Activated CD4-positive, alpha-beta T cell treated with anti-CD3 and anti-CD28 coated beads, Interleukin-2, amount 50 U/mL, for 48 hours (primary cell): ENCODE measurements around the gene BBS9.

Experiments
- DNase-seq, 2 experiments: peaks; one replicate each; pipeline ENCODE4 v3.0.0-alpha.2; 2020

BBS9 gene

DNA sequence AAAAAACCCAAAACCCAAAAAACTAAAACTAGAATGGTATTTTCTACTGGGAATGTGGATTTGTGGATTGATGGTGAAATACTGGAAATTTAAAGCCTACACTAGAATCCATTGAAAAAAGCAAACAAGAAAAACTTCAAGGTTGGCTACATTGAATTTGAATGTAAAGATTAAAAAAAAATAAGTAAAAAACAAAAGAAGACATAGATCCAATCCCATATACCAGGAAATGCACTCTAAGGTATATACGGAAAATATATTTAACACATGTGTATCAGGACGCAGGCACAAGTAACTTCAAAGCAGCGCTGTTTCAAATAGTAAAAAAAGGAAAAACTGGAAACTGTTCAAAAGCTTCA is 754 bp upstream of the BBS9 start:
- DNase-seq = no peak

DNA sequence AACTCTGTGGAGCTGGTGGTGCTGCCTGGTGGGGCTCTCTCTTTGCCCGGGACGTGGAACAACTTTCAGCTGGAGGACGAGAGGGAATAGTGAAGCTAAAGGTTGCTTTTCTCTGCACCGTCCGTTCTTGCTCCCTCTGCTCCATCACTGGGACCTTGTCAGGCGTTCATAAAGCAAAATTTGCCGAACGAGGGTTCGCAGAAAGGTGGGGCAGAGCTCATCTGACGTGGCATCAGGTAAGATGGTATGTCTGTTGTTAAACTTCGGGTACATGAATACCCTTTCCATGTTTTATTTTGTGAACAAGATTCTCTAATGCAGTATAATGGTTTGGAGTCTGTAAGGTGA is 416 bp downstream of the BBS9 start:
- DNase-seq = no peak

DNA sequence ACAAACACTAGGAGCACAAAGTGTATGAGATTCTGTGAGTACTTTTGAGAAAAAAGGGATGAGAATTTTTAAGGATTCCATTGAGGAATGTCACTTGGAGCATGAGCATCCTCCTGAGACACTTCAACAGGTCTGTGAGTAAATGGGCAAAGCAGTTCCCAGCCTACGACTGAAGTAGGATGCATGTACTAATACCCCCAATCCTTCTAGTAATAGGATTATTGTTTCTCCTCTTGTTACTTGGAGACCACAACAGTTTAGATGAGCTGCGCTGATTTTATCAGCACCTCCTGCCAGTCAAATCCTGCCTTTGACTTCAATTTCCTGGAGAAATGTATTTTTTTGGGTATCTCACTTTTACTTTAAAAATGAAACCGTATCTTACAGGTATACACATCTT is 820 bp downstream of the BBS9 start:
- DNase-seq = no peak

DNA sequence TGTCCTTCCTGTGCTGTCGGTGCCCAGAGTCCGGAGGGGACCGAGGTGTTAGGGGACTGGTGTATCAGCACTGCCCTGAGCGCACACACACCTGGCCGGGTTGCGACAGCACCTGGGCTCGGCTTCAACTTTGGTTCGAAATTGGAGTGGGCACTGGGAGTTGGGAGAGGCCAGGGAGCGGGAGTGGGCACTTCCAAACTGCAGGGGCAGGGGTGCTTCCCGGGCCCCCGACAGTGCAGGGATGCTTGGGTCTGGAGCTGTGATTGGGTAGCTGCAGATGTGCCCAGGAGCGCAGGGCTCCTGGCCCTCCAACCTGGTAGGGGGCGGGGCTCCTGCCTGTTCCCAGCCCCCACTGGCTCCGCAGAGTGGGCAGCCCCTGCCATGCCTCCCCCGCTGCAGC is 7.7 kb downstream of the BBS9 start:
- DNase-seq = no peak

DNA sequence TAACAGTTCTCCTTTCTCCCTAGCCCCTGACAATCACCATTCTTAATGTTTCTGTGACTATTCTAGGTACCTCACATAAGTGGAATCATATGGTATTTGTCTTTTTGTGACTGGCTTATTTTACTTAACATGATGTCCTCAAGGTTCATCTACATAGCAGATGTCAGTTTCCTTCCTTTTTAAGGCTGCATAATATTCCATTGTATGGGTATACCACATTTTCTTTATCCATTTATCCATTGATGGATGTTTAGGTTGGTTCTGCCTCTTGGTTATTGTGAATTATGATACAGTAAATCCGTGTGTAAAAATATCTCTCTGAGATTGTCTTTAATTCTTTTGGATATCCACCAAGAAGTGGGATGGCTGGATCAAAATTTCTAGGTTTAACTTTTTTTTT is 13.2 kb downstream of the BBS9 start:
- DNase-seq = no peak

DNA sequence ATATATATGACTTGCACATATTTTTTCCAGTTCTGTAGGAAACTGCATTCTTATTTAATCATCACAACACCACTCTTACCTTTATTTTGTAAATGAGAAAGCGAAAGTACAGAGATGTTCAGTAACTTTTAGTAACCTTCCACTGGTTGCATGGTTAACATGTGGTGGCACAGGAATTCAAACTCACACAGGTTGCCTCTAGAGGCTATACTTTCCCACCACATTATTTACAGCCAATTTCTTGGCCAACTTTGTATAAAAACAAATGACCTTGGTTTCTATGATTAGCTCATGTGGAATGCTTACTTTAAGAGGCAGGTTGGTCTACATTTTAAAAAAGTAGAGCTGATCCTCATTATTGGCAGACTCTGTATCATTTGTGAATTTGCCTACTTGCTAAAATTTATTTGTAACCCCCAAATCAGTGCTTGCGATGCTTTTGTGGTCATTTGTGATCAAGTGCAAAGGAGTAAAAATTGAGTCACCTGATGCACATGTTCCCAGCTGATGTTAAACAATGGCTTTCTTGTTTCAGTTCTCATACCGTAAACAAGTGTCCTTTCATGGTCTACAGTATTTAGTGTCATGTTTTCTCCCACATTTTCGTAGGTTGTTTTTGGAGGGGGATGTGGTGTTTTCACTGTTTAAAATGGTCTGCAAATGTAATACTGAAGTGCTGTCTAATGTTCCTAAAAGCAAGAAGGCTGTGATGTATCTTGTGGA is 14.8 kb downstream of the BBS9 start:
- DNase-seq = no peak

DNA sequence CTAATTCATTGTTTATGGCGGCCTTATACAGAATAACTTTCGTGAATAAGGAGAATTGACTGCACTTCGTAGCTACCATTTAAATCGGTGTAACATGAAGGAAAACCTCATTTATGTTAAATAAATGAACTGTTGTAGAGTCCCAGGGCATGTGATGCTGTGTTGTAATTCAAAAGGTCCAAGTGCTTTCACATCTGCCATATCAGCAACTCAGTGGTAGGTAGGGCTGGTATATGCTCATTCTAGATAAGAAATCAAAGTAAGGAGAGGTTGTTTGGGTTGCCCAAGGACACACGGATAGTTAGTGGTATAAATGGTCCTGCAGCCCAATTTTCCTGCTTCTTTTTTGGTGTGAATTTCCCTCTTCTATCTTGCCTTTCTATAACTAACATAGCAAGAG is 15.8 kb downstream of the BBS9 start:
- DNase-seq = no peak

DNA sequence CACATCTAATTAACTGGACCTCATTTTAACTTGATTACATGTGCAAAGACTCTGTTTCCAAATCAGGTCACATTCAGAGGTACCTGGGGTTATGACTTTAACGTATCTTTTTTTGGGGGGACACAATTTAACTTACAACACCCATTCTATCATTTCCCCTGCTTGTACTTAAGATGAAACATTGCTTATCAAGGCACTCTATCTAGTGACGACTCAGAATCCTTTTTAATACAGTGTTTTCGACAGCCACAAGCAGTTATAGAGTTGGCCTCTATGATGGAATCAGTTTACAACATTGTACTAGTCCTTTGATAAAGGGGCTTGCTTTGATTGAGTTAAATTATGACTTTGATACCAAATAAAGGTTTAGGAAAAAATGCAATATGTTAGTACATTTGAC is 22.7 kb downstream of the BBS9 start:
- DNase-seq = no peak

DNA sequence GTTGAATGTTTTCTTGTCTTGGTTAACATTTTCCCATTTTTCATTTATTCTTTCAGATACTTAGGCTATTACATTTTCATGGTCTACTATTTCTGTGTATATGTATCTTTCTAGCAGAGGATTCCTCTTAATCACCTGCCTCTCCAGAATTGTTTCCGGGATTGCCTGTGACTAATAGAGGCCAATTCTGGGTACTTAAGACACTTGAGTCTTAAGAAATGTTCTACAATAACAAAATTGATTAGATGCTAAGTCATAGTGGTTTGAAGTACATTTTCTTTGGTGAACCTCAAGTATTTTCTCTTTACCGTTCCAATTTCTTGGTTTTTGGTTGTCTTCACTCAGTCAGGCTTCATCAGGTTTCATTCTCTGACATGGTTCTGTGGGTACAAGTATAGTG is 26.4 kb downstream of the BBS9 start:
- DNase-seq = no peak

DNA sequence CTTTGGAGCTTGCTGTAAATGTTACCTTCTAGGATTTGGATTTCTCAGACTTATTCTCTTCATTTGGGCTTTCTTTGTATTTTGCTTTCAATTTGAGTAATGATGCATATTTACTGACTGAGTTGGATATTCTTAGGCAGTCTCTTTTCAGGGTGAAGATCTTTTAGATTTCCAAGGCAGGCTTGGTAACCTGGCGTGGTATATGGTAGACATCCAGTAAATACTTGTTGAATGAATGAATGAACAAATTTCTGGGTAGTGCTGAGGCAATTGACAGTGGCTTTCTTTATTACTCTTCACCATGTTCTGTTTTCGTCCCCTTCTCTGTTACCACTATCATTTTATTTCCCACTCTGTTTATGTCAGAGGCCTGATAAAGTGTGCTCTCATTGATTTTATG is 27.1 kb downstream of the BBS9 start:
- no peak for DNase-seq

DNA sequence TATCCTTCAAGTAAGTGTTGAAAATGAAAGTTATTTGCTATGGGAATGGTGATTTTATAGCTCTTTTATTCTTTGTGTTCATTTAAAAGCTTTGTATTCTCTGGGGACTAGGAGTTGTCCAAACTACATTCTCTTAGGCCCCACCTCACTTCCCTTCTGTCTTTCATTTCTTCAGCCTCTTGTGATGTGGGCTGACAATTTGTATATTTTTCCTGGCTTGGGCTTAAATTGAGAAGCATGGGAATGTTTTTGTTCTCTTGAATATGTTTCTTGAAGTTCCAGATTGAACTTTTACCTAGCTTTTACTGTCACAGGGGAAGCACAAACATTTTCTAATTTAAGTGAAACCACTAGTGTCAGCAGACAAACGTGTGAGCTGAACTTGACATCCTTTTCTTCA is 27.9 kb downstream of the BBS9 start:
- no peak for DNase-seq

DNA sequence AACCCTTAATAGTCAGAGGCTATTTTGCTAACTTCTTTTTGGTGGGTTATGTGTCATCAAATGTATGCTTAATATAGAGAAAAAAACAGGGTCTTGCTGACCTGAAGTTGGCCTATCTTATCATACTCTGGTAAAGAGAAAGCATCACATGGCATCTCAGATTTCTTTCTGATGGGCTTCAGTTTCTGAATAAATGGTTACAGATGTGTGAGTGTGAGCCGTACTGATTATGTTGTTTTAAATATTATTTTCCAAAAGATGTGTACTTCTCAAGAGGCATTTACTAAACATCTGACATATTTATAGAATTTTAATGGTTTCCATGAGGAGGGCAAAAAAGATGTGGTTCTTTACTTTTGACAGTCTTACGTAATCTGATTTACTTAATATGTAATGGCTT is 28.4 kb downstream of the BBS9 start:
- DNase-seq = no peak

DNA sequence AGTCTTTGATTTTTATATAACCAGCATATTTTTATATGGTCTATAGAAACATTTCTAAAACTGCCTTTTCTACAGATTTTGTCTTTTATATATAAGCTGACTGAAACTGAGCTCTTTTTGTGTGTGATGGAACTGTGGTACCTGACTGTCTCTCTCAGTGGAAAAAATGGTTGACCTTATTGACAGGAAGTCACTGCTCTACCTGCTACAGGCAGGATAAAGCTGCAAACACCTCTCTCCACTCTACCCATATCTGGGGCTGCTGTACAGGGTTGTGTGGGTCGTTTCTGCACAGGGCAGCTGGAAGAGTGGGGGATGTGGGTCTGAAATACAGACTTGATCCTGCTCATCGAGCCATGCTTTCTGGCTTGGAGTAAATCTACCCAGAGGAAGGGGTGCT is 48.5 kb downstream of the BBS9 start:
- no peak for DNase-seq

DNA sequence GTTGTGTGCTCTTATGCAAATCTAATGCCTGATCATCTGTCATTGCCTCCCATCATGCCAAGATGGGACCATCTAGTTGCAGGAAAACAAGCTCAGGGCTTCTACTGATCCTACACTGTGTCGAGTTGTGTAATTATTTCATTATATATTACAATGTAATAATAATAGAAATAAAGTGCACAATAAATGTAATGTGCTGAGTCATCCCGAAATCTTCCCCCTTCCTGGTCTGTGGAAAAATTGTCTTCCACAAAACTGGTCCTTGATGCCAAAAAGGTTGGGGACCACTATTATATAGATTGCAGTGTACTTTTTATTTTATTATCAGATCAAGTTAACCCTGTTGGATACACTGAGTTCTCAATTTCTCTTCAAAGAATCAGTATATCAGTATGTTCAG is 50.2 kb downstream of the BBS9 start:
- DNase-seq = no peak

DNA sequence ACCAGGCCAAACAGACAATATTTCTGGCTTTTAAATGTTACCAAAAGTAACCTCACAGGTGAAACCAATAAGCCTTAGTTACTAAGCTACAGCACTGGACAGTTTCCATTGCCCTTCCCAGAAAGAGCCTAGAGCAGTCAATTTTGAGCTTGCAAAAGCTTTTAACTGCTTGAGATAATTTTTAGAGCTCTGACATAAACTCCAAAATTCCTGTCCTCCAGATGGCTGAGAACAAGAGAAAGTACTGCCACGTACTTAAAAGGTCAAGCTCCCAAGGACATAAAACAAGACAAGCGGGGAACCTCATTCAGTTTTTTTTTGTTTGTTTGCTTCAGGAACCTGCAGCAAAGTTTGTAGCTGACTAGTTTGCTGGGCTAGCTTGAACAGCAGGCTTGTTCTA is 54.1 kb downstream of the BBS9 start:
- DNase-seq = no peak

DNA sequence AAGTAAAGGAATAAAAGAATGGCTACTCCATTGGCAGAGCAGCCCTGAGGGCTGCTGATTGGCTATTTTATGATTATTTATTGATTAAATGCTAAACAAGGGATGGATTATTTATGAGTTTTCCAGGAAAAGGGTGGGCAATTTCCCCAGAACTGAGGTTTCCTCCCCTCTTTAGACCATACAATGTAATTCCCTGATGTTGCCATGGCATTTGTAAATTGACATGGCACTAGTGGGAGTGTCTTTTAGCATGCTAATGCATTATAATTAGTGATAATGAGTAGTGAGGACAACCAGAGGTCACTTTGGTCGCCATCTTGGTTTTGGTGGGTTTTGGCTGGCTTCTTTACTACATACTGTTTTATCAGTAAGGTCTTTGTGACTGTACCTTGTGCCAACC is 55.5 kb downstream of the BBS9 start:
- no peak for DNase-seq

DNA sequence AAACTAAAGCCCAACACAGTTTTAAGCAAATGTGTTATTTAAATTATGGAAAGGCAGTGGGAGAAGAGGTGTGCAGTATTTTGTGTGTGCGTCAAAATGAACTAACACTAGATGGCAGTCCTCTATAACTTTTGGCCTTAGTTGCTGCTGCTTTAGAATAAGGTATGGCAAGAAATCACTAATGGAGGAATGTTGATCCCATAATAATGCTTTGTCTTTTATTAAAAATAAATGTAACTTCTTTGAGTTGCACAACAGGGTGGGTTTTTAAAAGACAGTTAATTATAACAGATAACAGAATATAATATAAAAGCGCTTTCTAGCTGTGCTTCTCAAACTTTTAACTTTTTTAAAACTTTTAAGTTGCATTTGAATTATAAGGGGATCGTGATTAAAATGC is 56.4 kb downstream of the BBS9 start:
- no peak for DNase-seq

DNA sequence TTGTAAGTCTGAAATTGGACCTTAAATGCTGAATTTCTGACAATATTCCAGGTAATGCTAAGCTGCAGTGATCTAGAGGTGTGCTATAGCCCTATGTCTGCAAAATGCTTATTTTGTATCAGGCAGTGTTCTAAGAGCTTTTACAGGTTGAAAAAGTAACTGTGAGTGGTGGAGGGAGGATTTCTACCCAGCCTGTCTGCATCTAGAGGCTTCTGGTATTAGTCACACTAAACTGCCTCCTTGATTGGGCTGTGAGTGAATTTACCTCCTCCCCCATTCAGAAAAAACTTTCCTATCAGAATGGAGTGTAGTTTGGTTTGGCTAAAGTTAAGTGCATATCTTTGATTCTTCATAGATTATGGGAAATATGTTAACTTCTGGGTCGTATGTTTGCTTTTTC is 56.8 kb downstream of the BBS9 start:
- DNase-seq = no peak

DNA sequence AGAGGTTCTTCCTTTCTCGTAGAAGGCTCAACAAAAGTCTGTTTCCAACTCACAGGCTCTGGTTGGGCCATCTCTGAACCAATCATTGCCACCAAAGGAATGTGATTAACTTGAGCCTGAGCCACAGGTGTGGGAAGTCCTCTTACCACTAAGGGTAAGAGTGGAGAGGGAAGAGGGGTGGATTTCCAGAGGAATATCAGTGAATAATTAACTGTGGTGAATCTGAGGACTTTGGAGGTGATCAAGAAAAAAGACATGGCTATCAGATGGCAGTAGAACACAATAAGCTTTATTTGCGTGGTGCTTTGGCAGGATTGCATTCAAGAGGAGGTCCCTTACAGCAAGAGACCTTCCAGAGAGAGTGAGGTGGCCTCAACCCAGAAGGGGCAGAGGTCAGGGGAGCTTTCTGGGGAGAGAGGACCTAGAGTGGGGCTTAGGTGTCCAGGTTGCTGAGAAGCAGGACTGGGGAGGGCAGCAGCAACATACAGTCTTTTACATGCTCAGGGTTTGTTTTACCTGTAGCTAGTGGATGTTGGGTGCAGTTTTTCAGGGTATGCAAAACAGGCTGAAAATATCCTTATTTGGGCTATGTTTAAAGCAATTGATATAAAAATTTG is 61.4 kb downstream of the BBS9 start:
- DNase-seq = no peak

DNA sequence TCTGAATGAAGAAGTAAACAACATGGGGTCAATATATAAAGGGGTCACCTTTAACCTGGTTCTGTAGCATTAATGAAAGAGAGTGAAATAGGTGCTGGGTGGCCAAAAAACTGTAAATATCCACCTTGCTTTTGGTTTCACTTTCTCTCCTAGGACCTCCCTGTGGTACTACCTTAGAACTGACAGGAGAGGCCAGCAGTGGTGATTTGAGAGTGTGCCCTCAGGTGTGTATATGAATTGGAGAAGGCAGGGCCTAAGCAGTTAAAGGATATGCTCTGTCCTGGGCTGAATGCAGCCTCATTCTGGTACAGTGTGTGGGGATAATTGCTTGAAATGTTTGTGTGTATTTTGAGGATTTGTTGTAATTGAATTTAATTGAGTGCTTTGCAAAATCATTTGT is 62.0 kb downstream of the BBS9 start:
- DNase-seq = no peak

DNA sequence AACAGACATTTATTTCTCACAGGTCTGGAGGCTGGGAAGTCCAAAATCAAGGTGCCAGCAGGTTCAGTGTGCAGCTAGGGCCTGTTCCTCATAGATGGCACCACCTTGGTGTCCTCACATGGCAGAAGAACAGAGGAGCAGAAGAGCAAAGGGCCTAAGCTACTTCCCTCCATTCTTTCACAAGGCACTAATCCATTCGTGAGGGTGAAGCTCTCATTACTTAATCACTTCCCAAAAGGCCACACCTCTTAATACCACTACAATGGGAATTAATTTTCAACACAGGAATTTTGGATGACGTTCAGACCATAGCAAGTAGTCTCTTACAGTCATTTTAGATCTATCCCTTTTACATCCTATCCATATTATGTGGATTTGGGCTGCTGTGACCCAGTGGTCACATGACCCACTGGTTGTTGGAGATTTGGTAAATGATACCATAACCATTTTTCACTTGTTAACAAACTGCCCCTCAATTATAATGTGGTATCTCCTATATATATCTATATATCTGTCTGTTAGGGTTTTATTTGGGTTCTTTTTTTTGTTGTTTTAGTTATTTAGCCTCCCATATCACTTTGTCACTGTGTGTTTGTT is 63.4 kb downstream of the BBS9 start:
- DNase-seq = no peak

DNA sequence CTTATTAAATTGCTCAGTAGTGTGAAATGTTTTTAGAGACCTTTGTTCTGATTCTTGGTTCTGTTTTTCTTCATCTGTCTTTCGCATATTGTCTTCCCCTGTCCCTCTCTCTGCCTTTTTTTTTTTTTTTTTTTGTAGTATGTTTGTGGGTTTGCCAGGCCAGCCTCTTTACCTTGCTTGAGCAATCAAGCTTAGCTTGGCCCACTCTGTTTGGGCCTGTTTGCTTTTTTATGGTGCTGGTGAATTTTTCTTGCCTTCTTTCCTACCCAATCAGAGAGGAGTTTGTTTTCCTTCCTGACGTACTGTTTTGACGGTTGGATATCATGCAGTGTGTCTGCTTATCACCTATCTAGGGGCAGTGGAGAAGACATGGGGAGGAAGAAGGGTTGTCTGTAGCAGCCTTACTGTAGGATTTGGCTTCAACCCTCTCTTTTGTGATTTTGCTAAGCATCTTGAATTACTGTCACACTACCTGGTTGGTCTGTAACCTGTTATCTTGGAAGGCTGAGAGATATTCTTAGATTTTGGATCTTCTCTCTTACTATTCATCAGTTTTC is 64.0 kb downstream of the BBS9 start:
- DNase-seq = no peak

DNA sequence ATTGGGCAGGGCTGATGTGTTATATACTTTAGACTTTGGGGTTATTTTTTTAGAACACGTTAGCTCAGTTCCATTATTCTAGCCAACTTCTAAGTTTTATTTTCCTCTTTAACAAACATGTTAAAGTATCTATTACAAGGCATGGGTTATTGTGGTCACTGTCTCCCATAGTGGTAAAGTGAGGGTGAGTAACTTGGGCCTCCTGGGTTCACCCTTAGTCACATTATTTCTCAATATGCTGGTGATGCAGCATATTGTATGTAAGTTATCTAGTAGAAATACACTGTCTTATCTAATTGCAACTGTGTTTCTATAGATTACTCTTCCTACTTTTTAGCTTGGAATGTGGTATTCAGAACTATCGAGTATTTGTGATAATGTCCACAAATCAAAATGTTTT is 65.9 kb downstream of the BBS9 start:
- no peak for DNase-seq

DNA sequence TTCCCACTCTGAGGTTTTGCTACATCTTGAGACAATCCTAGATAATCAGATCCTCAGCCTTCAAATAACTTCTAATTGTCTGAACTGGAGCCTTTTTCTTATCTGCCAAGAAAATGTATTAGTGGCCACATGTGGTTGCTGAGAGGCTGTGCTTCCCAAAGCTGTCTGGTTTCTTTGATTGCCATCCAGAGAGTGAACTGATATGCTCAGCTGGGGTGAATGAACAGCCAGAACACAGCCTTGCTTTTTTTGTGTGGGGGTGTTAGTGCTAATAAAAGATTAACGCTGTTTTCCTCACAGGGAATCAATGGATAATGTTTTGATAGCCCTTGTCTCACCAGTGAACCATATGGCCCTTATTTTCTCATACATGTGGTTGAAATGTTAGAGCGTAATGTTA is 66.9 kb downstream of the BBS9 start:
- DNase-seq = no peak

DNA sequence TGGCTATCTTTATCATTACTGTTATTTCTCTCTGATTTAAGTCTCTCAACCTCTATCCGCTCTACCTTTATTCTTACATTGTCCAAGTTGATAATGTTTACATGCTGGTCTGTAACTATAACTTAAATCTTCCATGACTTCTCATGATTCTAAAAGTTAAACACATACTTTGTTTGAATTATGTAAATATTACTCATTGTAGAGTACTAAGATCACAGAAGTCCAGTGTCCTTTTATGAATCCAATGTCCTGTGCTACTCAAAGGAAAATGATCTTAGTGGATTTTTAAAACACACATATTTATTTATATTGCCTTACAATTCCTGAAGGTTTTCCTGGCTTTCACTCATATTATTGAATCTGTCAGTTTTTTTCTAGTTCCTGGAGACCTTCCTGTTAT is 70.9 kb downstream of the BBS9 start:
- no peak for DNase-seq
